GM23338 (cell line): ENCODE results near the gene NCF2. TPM values are rescaled to one million over a fixed set of nuclear protein-coding genes. Genes with fewer than 3 reads are reported as not detected.

Experiments
- ATAC-seq: fragments of 200-7000 bp; cut with Tn5 transposase; 3 replicates; pipeline ENCODE4 v1.9.1; 2020
- DNase-seq: peaks from one replicate; pipeline ENCODE4 v3.0.0-alpha.2; 2015; ENCODE audit warnings: low spot score
- H2AFZ ChIP-seq: fragments of 200-600 bp; sonication (generic); 2 replicates; pipeline ENCODE4 v1.8.0; 2016; ENCODE audit warnings: antibody characterized with exemption, mild to moderate bottlenecking, moderate library complexity
- H3F3A ChIP-seq: fragments of 200-600 bp; sonication (generic); replicated peaks from 2 replicates; pipeline ENCODE4 v1.8.0; 2017; ENCODE audit warnings: antibody characterized with exemption, mixed run types, low read depth
- H3K27ac ChIP-seq: fragments of 200-600 bp; sonication (generic); 2 replicates; pipeline ENCODE4 v1.6.1; 2016; ENCODE audit warnings: low read depth
- H3K27me3 ChIP-seq: fragments of 200-600 bp; sonication (generic); 2 replicates; pipeline ENCODE4 v1.8.0; 2016; ENCODE audit warnings: mild to moderate bottlenecking, mixed run types, moderate library complexity; ENCODE audit not compliant: insufficient read depth
- H3K36me3 ChIP-seq: fragments of 200-600 bp; sonication (generic); 2 replicates; pipeline ENCODE4 v1.8.0; 2016; ENCODE audit warnings: mild to moderate bottlenecking; ENCODE audit not compliant: insufficient read depth
- H3K4me1 ChIP-seq: fragments of 200-600 bp; sonication (generic); 2 replicates; pipeline ENCODE4 v1.8.0; 2016; ENCODE audit warnings: mild to moderate bottlenecking, moderate library complexity; ENCODE audit not compliant: insufficient read depth
- H3K4me2 ChIP-seq: fragments of 200-600 bp; sonication (generic); 2 replicates; pipeline ENCODE4 v1.7.1; 2017; ENCODE audit warnings: mixed run types
- H3K4me3 ChIP-seq: fragments of 200-600 bp; sonication (generic); 2 replicates; pipeline ENCODE4 v1.6.1; 2016; ENCODE audit warnings: mixed run types
- H3K79me2 ChIP-seq: fragments of 200-600 bp; sonication (generic); replicated peaks from 2 replicates; pipeline ENCODE4 v1.8.0; 2017; ENCODE audit warnings: mild to moderate bottlenecking; ENCODE audit not compliant: insufficient read depth
- H3K9me2 ChIP-seq: fragments of 200-600 bp; sonication (generic); 2 replicates; pipeline ENCODE4 v1.8.0; 2017; ENCODE audit not compliant: insufficient read depth
- H4K20me1 ChIP-seq: fragments of 200-600 bp; sonication (generic); replicated peaks from 2 replicates; pipeline ENCODE4 v1.8.0; 2017; ENCODE audit warnings: mild to moderate bottlenecking; ENCODE audit not compliant: insufficient read depth
- H3K27ac Mint-ChIP-seq: 2 replicates; pipeline ENCODE4 v1.8.0; 2020; ENCODE audit warnings: inconsistent platforms, mild to moderate bottlenecking, moderate library complexity, mixed read lengths
- H3K27me3 Mint-ChIP-seq: 3 replicates; pipeline ENCODE4 v1.8.0; 2022; ENCODE audit warnings: low read depth, mild to moderate bottlenecking, moderate library complexity, mixed read lengths, inconsistent platforms; ENCODE audit not compliant: insufficient read depth, poor library complexity
- H3K36me3 Mint-ChIP-seq: 3 replicates; pipeline ENCODE4 v1.8.0; 2021; ENCODE audit warnings: low read depth, mild to moderate bottlenecking, inconsistent platforms, moderate library complexity, mixed read lengths
- H3K4me1 Mint-ChIP-seq: 3 replicates; pipeline ENCODE4 v1.8.0; 2020; ENCODE audit warnings: mild to moderate bottlenecking, inconsistent platforms, mixed read lengths
- H3K4me3 Mint-ChIP-seq: 3 replicates; pipeline ENCODE4 v1.8.0; 2021; ENCODE audit warnings: moderate library complexity, mild to moderate bottlenecking, inconsistent platforms, mixed read lengths
- H3K9me3 Mint-ChIP-seq: 3 replicates; pipeline ENCODE4 v1.8.0; 2020; ENCODE audit warnings: moderate library complexity, mild to moderate bottlenecking, inconsistent platforms, mixed read lengths
- JUNB ChIP-seq: IDR thresholded peaks from one replicate; pipeline ENCODE4 v1.6.1; 2016; ENCODE audit warnings: antibody characterized with exemption; ENCODE audit not compliant: unreplicated experiment
- NANOG ChIP-seq: IDR thresholded peaks from 2 replicates; pipeline ENCODE4 v1.6.1; 2016; ENCODE audit warnings: antibody characterized with exemption, borderline replicate concordance
- ZNF462 ChIP-seq: fragments of 250-450 bp; sonication (Bioruptor Pico); IDR thresholded peaks from 2 replicates; pipeline ENCODE4 v1.5.0; 2020; ENCODE audit warnings: mild to moderate bottlenecking, moderate library complexity
- polyA plus RNA-seq: library from polyadenylated mRNA; unstranded; fragments of >200 nt; fragmentation: Nextera tagmentation; extraction: Ambion mirVana; gene quantifications from 2 replicates; pipeline ENCODE4 v1.2.1, GENCODE V29; 2016
- total RNA-seq: library from RNA; depleted of rRNA; stranded (reverse); fragments of >200 nt; shearing (Covaris generic); gene quantifications from 2 replicates; pipeline ENCODE4 v1.2.3, GENCODE V29; 2014

Gene NCF2
- total and polyA plus RNA-seq, 2 experiments from 2014 or later, result not detected

GRCh38 chr1:183566026-183566425 is 24.2 kb downstream of the NCF2 start:
- TF ChIP-seq JUNB, result no peak
- H3F3A ChIP-seq, result no peaks in the 10 kb centered on the region
- no peak overlapping the region for H3K4me3 ChIP-seq
- H3K4me3 Mint-ChIP-seq, result no peak overlapping the region
- no peaks in the 10 kb centered on the region for H3K27me3 ChIP-seq
- H3K27ac Mint-ChIP-seq, result no peak overlapping the region
- no peaks in the 10 kb centered on the region for H3K79me2 ChIP-seq
- no peak overlapping the region for H2AFZ ChIP-seq
- H3K9me2 ChIP-seq, result no peaks in the 10 kb centered on the region
- no peaks in the 10 kb centered on the region for H3K4me1 ChIP-seq
- DNase-seq (no peak), ATAC-seq (no peak)
- no peaks in the 10 kb centered on the region for H3K36me3 Mint-ChIP-seq
- no peaks in the 10 kb centered on the region for H3K36me3 ChIP-seq
- no peaks in the 10 kb centered on the region for H4K20me1 ChIP-seq
- H3K4me2 ChIP-seq, result no peak overlapping the region
- no peaks in the 10 kb centered on the region for H3K4me1 Mint-ChIP-seq
- H3K27me3 Mint-ChIP-seq, result peaks cover 7% of the 10 kb centered on the region
- no peak overlapping the region for H3K27ac ChIP-seq
- no peaks in the 10 kb centered on the region for H3K9me3 Mint-ChIP-seq

- Histone ChIP-seq H3K4me1 (no peaks in the 10 kb centered on the region), H3K27me3 (no peaks in the 10 kb centered on the region), H3K79me2 (no peaks in the 10 kb centered on the region), H3F3A (no peaks in the 10 kb centered on the region), H4K20me1 (no peaks in the 10 kb centered on the region), H3K4me3 (no peak overlapping the region), H3K36me3 (no peaks in the 10 kb centered on the region), H2AFZ (no peak overlapping the region), H3K9me2 (no peaks in the 10 kb centered on the region), H3K27ac (no peak overlapping the region), H3K4me2 (no peak overlapping the region)
- ATAC-seq, result no peak
- Mint-ChIP-seq H3K4me3 (no peak overlapping the region), H3K27ac (no peak overlapping the region), H3K9me3 (no peaks in the 10 kb centered on the region), H3K27me3 (peaks cover 7% of the 10 kb centered on the region), H3K36me3 (no peaks in the 10 kb centered on the region), H3K4me1 (no peaks in the 10 kb centered on the region)
- no peak for TF ChIP-seq NANOG
- TF ChIP-seq ZNF462 (CRISPR knock-in tag), result no peak
- no peak for DNase-seq
Observed at GRCh38 chr1:183565261-183565660, 25.0 kb downstream of the NCF2 start.
